ENCODE results near the gene KRT26.
"Not testable (repeated sequence)": the region's sequence is repeated elsewhere in the genome, so short reads cannot be mapped to it uniquely, and the experiment has no call there.

KRT26 gene

GRCh38 chr17:40772101-40772500 is at the start of gene KRT26:
TSS of gene KRT26 (minus strand) at chr17:40772201. CDS start at chr17:40772113, 88 bp downstream.
- no peak for DNase-seq (ENCODE audit: low read depth in 2 of 2)

- DNase-seq (ENCODE audit: low read depth in 2 of 2): no peak
These were observed 49.5 kb upstream of the KRT26 start for GRCh38 chr17:40821536-40821935.

GRCh38 chr17:40820228-40820838 is 48.3 kb upstream of the KRT26 start:
- DNase-seq (ENCODE audit: low read depth in 2 of 2): no peak

- DNase-seq (ENCODE audit: low read depth in 2 of 2): no peak
These were observed 47.6 kb upstream of the KRT26 start for GRCh38 chr17:40819528-40820125.

- peak; percentile 62 to 64 for DNase-seq (ENCODE audit: low read depth in 2 of 2)
These were observed 46.9 kb upstream of the KRT26 start for GRCh38 chr17:40818733-40819527.

GRCh38 chr17:40818343-40818732 is 46.3 kb upstream of the KRT26 start:
- DNase-seq (ENCODE audit: low read depth in 2 of 2): no peak

- no peak for DNase-seq (ENCODE audit: low read depth in 2 of 2)
These were observed 45.2 kb upstream of the KRT26 start for GRCh38 chr17:40817103-40817682.

GRCh38 chr17:40816569-40816968 is 44.6 kb upstream of the KRT26 start:
- no peak for DNase-seq (ENCODE audit: low read depth in 2 of 2)

- no peak for DNase-seq (ENCODE audit: low read depth in 2 of 2)
These were observed 43.4 kb upstream of the KRT26 start for GRCh38 chr17:40815381-40815780.

- DNase-seq (ENCODE audit: low read depth in 2 of 2): not testable (repeated sequence)
These were observed 42.7 kb upstream of the KRT26 start for GRCh38 chr17:40814657-40815056.

- no peak for DNase-seq (ENCODE audit: low read depth in 2 of 2)
These were observed 41.8 kb upstream of the KRT26 start for GRCh38 chr17:40813804-40814203.

GRCh38 chr17:40812639-40813038 is 40.6 kb upstream of the KRT26 start:
- no peak for DNase-seq (ENCODE audit: low read depth in 2 of 2)

- no peak for DNase-seq (ENCODE audit: low read depth in 2 of 2)
These were observed 38.5 kb upstream of the KRT26 start for GRCh38 chr17:40810494-40810893.

- DNase-seq (ENCODE audit: low read depth in 2 of 2): peak; percentile 49 to 50
These were observed 37.9 kb upstream of the KRT26 start for GRCh38 chr17:40809721-40810421.

GRCh38 chr17:40806131-40806530 is 34.1 kb upstream of the KRT26 start:
- DNase-seq (ENCODE audit: low read depth in 2 of 2): no peak

GRCh38 chr17:40803617-40804082 is 31.6 kb upstream of the KRT26 start:
- peak in 1 of 2 experiments; percentile 29 for DNase-seq (ENCODE audit: low read depth in 2 of 2)

- DNase-seq (ENCODE audit: low read depth in 2 of 2): no peak
These were observed 29.2 kb upstream of the KRT26 start for GRCh38 chr17:40801157-40801556.

- DNase-seq (ENCODE audit: low read depth in 2 of 2): no peak
These were observed 28.4 kb upstream of the KRT26 start for GRCh38 chr17:40800381-40800780.

GRCh38 chr17:40799859-40800258 is 27.9 kb upstream of the KRT26 start, which contains the start of gene KRT28:
TSS of gene KRT28 (minus strand) at chr17:40799959. CDS start at chr17:40799893, 66 bp downstream.
- DNase-seq (ENCODE audit: low read depth in 2 of 2): no peak

GRCh38 chr17:40796846-40797245 is 24.8 kb upstream of the KRT26 start:
- DNase-seq (ENCODE audit: low read depth in 2 of 2): no peak

GRCh38 chr17:40795019-40795667 is 23.1 kb upstream of the KRT26 start:
- no peak for DNase-seq (ENCODE audit: low read depth in 2 of 2)
